GM21576 (cell line): ENCODE measurements around the gene FAM167B.

Experiments used
- ATAC-seq: cut with Tn5 transposase; IDR thresholded peaks from one replicate; pipeline ENCODE4 v1.9.1; 2021; ENCODE audit warnings: mild to moderate bottlenecking, moderate library complexity; ENCODE audit not compliant: unreplicated experiment

Gene FAM167B

DNA sequence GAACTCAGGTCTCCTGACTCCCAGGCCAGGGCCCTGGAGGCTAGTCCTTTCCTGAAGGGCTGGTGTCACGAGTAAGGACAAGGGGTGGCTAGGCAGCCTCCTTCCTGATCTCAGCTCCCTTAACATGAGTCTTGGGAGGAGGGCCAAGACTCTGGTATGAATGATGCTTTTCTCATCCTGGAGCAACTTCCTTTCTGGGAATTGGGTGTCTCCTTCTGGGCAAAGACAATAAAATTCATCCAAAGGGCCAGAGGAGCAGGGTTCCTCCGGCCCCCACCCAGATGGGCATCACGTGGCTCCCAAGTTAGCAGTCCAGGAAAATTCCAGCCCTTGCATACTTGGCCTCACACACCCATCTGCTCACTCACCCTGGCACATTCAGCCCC lies at the start of gene FAM167B:
Gene FAM167B (plus strand): TSS at position 335 of the 386 bp plus-strand sequence. CDS start 200 bp downstream, outside the sequence.
- ATAC-seq, result no peak

DNA sequence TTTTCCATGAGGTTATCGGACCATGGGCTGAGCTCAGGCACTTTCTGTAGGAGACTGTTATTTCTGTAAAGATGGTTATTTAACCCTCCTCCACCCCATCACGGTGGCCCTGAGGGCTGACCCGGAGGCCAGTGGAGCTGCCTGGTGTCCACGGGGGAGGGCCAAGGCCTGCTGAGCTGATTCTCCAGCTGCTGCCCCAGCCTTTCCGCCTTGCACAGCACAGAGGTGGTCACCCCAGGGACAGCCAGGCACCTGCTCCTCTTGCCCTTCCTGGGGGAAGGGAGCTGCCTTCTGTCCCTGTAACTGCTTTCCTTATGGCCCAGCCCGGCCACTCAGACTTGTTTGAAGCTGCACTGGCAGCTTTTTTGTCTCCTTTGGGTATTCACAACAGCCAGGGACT lies 49.2 kb upstream of the FAM167B start:
- ATAC-seq, result no peak

DNA sequence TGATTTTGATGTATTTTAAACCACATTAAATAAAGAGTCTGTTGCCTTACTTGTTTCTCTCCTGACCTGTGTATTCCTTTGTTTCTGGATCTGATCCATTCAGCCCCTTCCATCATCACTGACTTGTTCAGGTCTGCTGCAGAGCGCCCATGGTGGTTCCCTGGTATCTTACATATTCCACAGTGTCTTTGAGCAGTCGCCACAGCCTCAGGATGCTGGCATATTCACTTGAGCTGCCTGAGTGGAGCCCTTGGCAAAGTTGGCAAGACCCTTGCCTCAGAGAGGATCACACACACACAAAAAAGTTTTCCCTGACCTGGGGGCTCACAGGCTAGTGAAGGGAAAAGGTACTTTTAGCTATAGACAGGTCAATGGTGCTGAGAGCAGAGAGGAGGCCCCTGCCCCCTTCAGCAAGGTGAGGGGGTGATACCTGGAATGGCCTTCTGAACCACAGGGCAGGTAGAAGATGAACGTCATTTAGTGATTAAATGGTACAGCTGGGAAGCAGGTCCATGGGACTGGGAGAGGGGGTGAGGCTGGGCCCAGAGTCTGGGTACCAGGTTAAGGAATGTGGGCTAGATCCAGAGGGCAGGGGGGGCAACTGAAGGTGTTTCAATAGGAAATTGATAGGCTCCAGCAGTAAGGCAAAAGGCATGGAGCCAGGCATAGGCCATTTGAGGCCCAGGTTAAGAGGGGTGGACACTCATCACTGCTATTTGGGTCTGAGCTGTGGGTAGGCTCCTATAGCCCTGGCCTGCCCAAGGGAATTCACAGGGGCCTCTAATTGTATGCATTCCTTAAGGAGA lies 48.6 kb upstream of the FAM167B start:
- ATAC-seq, result no peak

DNA sequence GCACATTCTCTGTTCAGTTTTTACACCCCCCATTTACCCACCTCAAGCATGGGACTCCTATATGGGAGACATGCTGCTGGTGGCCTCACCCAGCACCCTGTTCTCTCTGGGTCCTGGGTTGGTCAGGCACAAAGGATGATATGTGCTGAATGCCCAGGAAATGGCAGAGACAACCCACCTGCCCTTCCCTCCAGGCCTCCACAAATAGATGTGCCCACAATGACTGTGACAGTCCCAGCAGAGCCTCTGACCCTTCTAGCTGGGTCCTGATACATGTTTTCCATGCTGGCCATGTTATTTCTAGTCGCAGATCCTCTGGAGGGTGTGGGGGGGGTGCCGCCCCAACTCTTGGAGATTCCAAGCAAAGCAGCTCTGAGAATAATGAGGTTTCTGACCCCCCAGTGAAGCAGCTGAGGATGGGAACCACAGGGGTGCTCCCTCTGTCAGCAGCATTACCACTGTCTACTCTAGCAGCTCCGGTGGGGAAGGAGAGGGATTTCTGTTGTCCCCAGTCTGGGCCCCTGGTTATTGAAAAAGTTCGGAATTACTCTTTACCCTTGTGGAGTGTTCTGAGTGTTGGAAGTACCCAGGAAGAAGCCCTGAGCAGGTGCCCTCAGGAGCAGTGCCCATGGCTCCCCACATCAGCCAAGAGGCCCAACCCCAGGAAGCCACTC lies 47.8 kb upstream of the FAM167B start:
- ATAC-seq, result no peak

DNA sequence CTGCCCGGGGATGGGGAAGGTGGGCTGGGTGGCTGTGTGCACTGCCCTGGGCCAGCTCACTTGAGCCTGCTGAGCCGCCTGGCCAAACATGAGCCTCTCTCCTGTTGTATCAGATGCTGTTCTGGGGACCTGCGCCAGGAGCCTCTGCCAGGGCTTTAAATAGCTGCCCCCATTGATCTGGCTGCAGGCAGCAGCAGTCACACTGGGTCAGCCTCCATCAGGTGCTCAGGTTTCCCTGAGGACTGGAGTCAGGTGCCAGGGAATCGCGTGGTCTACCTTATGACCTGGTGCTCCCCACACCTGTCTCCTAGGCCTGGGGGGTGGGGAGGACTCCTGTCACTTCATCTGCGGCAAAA lies 47.3 kb upstream of the FAM167B start:
- no peak for ATAC-seq

DNA sequence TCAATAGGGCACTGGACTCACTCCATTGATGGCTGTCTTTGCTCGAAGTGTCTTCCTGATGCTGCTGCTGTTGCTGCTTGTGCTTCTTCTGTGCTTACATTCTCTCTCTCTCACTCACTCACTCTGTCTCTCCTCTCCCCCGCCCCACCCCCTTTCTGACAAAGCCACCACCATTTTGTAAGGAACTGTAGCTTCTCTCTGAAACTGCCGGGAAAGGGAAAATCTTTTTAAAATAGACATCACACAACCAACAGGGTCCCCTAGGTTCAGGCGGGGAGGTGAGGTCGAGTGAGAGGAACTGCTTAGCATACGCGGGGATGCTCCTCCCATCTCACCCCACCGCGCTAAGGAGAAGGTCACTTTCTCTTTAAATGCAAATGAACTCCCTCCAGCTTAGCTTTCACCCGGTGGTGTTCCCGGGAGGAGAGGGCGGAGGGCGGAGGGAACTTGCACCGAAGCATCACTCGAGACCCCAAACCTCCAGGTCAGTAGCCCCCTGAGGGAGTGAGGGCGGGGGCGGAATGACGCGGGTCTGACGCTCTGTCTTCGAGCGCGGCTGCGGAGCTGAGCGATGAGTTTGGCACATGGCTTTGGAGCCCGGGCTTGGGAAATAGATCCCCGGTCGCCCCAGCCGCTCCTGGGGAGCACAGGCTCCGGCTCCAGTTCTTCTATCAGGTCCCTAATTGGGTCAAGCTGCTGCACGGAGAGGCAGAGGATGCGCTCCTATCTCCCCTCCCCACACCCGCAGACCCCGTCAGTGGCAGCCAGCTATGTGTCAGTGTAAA lies 46.6 kb upstream of the FAM167B start, which contains the start of gene CCDC28B:
Gene CCDC28B (plus strand): TSS at position 370 of the 785 bp plus-strand sequence. CDS start 1,341 bp downstream, outside the sequence.
- no peak for ATAC-seq

DNA sequence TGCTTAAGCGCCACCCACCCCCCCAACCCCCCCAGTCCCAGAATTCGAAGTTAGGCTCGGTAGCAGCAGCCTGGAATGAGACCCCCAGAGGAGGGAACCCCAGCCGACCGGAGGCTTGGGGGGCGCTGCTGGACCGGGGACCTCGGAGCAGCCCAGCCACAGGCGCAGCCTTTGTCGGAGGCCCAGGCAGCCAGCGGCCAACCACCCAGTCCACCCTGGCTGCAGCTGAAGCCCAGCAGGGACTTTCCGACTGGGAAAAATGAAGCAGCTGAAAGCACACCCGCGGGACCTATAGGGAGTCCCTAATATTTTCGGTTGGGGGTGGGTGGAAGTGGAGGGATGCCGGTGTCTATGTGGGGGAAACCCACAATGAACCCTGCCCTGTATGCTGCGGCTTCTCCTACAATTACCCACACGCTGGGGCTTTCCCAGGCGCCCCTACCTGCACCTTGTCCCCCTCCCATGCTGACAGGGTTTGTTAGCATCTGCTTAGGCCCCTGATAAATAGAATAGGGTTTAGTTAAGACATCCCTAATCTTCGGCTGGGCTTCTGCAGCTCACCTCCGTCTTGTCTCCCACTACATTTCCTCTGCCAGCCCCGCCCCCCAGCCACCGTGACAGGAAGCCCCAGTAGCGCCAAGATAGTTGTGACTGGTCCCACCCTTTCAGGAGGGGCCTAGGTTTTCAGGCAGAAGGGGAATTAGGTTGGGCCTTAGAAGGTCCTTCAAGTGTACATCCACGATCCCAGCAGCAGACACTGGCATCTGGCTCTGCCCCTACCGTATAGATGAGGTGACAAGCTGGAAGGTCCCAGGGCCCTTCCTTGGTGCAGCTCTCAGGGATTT lies 45.8 kb upstream of the FAM167B start:
- ATAC-seq, result no peak

DNA sequence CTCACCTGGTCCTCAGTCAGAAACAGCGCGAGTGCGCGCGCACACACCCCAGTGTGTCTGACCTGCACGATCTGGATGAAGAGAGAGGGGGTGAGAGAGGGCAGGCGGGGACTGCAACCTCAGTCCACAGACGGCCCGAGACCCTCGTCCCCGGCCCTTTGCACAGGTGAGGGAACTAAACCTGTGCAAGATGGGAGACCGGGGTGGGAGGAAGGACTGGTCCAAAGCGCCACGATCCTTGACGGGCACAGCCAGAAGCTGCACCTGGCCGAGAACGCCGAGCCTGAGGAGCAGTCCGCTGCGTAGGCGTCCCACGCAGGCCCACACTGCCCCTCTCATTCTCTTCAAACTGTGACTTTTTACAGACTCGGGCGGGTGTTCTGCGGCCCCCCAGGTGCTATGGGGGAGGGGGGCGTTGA lies 42.1 kb upstream of the FAM167B start:
- ATAC-seq, result no peak

DNA sequence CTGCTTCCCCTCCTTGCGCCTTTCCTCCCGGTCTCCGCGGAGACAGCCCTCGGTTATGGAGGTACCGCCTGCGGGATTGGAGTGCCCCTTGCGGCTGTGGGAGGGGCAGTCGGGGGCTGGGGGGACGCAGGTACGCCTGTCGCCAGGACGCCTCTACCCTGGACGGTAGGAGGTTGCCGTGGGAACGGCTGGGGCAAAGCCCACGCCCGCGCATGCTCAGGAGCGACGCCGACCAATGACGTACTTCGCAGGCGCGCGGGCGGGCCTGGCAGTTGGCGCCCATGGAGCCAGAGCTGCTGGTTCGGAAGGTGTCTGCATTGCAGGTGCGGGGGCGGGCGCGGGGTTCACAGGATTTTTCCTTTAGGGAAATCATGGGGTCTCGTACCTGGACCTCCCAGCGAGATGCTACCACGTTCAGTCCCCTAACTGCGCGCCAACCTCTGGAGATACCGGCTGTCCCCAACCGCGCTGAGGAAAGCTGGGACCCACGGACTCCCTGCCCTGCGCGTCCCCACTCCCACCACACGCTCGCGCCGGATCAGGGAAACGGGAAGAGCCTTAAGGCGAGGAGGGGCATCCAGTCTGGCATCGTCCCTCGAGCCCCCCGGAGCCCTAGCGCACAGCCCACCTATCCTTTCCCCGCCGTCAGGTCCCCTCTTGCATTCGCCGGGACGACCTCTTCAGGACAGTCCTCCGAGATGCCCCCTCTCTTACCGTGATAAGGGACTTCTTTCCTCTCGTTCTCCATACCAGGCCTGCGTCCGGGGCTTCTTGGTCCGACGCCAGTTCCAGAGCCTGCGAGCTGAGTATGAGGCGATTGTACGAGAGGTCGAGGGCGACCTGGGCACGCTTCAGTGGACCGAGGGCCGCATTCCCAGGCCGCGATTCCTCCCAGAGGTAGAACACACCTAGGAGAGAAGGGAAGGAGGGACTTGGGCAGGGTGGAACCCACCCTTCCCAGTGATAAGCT lies 41.3 kb upstream of the FAM167B start, which contains the start of gene IQCC:
Gene IQCC (plus strand): TSS at position 271 of the 970 bp plus-strand sequence. CDS start 11 bp downstream, at position 282.
- no peak for ATAC-seq

DNA sequence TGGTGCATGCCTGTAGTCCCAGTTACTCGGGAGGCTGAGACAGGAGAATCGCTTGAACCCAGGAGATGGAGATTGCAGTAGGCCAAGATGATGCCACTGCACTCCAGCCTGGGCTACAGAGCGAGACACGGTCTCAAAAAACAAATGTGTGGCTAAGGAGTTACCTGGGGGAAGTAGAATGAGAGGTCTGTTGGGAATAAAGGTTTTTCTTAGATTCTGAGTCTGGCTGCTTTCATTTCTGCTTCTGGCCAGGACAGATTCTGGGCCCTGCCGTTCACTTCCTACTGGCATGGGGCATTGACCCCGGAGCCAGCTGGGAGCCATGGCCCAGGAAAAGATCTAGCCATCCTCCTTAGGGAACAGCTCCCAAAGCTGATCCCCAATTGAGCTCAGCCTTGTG lies 38.6 kb upstream of the FAM167B start:
- no peak for ATAC-seq

DNA sequence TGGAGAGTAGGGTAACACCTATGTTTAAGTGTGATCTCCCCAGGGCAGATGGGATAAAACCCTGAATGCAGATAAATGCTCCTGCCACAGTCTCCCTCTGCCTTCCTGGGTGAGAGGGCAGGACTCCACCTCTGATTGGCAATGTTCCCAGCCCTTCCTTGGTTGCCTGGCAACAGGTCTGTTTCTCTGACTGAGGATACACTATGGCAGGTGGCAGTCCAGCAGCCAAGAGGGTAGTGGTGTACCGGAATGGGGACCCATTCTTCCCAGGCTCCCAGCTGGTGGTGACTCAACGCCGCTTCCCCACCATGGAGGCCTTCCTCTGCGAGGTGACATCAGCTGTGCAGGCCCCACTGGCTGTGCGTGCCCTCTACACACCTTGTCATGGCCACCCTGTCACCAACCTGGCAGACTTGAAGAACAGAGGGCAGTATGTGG lies 38.1 kb upstream of the FAM167B start, which contains the start of gene DCDC2B:
Gene DCDC2B (plus strand): TSS at position 199 of the 438 bp plus-strand sequence. CDS start 5 bp downstream, at position 204.
- no peak for ATAC-seq

DNA sequence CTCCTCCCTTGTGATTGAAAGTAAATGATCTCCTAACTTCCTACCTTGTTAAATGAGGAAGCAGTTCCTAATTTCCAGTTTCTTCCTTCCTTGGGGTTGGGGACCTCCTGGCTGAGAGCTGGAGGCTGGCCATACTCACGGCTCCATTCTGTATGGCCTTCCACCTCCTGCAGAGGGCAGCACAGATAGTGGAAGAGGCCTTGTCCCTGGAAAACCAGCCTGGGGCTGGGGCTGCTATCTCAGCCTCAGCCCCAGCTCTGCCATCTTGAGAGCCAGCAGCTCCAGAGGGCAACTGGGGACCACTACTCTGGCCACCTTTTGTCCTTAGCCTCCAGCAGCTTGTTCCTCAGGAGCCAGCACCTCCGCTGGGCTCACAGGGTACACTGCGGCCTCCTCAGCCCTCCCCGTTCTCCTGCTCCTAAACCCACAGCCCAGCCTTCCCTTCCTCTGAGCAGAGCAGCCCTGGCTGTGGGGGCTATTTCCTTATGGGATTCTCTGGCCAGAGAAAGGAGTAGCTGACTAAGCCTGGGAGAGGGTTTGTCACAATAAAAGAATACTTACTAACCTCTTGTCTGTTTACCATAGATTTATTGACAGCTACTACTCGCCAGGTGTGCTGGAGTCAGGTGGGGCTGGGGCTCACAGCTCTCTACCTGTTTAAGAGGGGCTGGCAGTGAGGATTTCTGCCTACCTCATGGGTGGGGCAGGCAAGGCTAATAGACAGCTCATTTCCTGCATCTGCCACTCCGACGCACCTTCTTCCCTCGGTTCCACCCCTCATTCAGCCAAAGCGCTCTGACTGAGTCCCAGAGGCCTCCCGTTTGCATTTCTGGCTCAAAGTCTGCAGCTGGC lies 31.2 kb upstream of the FAM167B start:
- no peak for ATAC-seq

DNA sequence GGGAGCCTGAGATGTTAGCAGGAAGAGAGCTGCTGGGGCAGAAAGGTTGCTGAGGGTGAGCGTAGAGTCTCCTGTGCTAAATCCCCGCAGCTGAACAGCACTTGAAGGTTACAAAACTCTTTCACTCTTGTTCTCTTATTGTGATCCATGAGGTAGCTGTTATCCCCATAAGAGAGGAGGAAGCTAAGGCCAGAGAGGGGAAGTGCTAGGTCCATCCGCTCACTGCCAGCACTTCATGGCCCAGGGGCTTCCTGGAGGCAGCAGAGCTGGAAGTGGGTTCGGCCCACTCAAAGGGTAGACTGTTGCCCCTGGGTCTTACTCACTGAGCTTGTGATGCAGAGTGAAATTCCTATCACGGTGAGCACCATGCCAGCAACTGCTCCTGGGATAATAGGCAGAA lies 30.5 kb upstream of the FAM167B start:
- ATAC-seq, result no peak

DNA sequence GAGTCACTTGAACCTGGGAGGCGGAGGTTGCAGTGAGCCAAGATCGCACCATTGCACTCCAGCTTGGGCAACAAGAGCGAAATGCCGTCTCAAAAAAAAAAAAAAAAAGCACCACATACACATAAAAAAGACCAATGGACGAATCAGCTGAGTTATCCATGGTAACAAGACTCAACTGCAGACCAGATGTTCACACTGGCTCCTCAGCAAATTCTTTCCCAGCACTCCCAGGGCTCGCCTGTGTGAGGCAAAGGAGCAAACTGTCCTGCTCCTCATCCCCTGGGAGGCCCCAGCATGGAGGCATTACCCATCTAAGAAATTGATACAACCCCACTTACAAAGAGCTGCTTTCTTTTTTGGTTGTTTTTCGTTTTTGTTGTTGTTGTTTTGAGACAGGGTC lies 28.0 kb upstream of the FAM167B start:
- no peak for ATAC-seq

DNA sequence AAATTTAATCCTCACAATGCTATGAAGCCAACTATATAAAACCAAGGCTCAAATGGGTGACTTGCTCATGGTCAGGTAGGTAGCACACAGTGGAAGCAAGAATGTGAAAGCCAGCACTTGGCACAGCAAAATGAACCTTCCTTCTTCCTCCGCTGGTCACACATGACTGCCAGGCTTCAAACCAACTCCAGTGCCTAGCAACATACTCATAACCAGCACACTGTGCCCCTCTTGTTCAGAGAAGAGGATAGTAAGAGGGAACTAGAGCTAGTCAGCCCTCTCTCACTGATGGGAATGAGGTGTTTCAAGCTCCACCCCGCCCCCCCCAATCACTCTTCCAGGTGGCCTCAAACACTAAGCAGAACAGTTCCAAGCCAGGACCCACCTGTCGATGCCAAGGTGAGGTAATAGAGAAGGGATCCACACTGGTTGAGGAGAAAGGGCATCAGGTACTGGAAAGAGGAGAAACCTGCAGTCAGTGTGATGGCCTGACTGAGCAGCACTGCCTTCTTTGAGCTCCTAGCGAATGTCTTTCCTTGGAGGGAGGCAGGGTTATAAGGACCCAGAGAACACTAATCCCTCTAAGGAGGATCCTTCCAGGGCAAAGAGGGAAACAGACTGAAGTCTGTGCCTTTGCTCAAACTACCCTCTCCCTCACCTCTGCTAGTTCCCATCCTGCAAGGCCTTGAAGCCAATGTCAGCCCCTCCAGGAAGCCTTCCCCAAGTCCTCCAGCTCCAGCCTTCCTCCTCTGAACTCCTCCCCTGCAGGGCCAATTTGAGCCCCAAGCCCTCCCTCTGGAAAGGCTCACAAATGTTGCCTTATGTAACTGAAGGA lies 26.1 kb upstream of the FAM167B start:
- ATAC-seq, result no peak

DNA sequence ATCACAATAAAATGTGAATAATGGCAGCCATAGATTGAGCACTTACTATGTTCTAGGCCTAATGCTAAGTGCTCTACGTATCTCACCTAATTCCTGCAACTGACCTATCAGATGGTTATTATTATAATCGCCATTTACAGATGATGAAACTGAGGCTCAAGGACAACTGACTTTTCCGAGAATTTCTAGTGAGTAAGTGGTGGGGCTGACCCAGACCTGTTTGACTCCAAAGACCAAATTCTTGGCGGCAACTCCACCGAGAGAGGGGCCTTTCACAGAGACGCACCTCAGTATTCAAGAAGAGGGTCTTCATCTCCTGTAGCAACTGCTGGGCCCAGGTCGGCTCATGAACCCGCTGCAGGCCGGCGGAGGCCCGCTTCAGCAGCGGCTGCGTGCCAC lies 25.4 kb upstream of the FAM167B start:
- ATAC-seq, result no peak

DNA sequence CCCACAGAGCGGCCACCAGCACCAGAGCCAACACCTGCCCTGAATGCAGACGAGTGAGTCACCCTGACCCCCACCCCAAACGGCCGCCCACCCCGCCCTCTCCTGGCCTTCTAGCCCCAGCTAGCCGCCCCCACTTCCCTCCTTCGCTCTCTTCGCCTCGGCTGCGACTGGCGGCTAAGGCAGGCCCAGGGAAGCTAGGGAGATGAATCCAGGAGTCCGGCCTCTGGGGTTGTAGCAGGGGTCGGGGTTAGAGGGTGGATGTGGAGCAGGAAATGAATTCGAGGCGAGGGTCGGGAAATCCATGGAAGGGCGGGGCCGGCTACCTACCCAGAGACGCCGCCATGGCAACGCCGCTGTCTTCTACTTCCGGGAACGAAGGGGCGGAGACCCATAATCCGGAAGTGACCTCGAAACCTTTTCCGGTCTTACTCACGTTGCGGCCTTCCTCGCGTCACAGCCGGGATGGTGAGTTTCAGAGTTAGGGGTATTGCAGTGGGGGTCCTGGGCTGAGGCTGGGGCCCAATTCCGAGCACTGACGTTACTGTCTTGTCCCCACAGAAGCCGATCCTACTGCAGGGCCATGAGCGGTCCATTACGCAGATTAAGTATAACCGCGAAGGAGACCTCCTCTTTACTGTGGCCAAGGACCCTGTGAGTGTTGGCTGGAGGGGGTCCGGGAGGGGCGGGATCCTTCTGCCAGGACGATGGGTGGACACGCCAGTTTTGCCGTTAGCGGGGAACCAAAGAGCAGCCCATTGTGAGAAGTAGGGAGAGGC lies 24.9 kb upstream of the FAM167B start, which contains the start of the genes EIF3I and TMEM234:
Gene EIF3I (plus strand): TSS at position 428 of the 776 bp plus-strand sequence. CDS start 35 bp downstream, at position 463.
Gene TMEM234 (minus strand): TSS at position 374 of the 776 bp plus-strand sequence. CDS start 31 bp downstream, at position 343.
- ATAC-seq, result peak; percentile 94
